Ishikawa (cell line): ENCODE measurements around the gene IMPA2.
A peak's percentile ranks its signal among the peaks of the same experiment; 100 is the strongest.

ENCODE experiments used
- CEBPB ChIP-seq: IDR thresholded peaks from 2 replicates; pipeline ENCODE4 v1.6.1; 2012
- CREB1 ChIP-seq: IDR thresholded peaks from 2 replicates; pipeline ENCODE4 v1.6.1; 2012; ENCODE audit warnings: low read depth
- EGR1 ChIP-seq: IDR thresholded peaks from 2 replicates; pipeline ENCODE4 v1.6.1; 2012
- EP300 ChIP-seq: IDR thresholded peaks from 2 replicates; pipeline ENCODE4 v1.6.1; 2012; ENCODE audit warnings: borderline replicate concordance
- FOXM1 ChIP-seq: IDR thresholded peaks from 2 replicates; pipeline ENCODE4 v1.6.1; 2012; ENCODE audit warnings: low read depth, borderline replicate concordance
- NFIC ChIP-seq: IDR thresholded peaks from 2 replicates; pipeline ENCODE4 v1.6.1; 2012
- RAD21 ChIP-seq: IDR thresholded peaks from 2 replicates; pipeline ENCODE4 v1.6.1; 2012; ENCODE audit warnings: low read depth
- REST ChIP-seq: IDR thresholded peaks from 2 replicates; pipeline ENCODE4 v1.6.1; 2012; ENCODE audit warnings: low read depth, mild to moderate bottlenecking
- TAF1 ChIP-seq: IDR thresholded peaks from 2 replicates; pipeline ENCODE4 v1.6.1; 2012; ENCODE audit warnings: low read depth, mild to moderate bottlenecking
- TCF12 ChIP-seq: IDR thresholded peaks from 2 replicates; pipeline ENCODE4 v1.6.1; 2012; ENCODE audit warnings: low read depth
- TEAD4 ChIP-seq: IDR thresholded peaks from 2 replicates; pipeline ENCODE4 v1.6.1; 2012
- YY1 ChIP-seq: IDR thresholded peaks from 2 replicates; pipeline ENCODE4 v1.6.1; 2012; ENCODE audit warnings: low read depth
- ZBTB7A ChIP-seq: IDR thresholded peaks from 2 replicates; pipeline ENCODE4 v1.6.1; 2012; ENCODE audit warnings: low read depth
- TF ChIP-seq, protein P1 (sequence below): IDR thresholded peaks from 2 replicates; pipeline ENCODE4 v1.6.1; 2012
- TF ChIP-seq, protein P2 (sequence below): IDR thresholded peaks from 2 replicates; pipeline ENCODE4 v1.6.1; 2012

IMPA2 gene

DNA sequence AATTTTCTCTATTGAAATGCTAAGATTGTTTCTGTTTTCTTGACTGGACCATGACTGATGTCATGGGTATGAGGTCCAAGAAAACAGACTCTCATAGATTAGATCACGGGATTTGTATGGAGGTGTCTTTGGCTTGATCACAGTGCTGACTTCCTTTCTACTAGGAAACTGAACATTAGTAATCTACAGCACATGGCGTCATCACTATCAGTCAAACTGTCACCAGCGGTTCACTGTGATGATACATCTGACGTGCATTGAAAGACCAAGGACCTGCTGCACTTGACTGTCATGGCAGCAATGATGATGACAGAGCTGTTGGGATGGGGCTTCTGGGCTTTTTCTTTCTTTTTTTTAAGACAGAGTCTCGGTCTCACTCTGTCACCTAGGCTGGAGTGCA, 28.2 kb upstream of the IMPA2 start:
- no peak for TF ChIP-seq FOXM1
- TF ChIP-seq, protein P1, sequence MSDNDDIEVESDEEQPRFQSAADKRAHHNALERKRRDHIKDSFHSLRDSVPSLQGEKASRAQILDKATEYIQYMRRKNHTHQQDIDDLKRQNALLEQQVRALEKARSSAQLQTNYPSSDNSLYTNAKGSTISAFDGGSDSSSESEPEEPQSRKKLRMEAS: no peak
- TF ChIP-seq RAD21: no peak
- no peak for TF ChIP-seq TEAD4
- TF ChIP-seq ZBTB7A: no peak
- TF ChIP-seq REST: no peak

DNA sequence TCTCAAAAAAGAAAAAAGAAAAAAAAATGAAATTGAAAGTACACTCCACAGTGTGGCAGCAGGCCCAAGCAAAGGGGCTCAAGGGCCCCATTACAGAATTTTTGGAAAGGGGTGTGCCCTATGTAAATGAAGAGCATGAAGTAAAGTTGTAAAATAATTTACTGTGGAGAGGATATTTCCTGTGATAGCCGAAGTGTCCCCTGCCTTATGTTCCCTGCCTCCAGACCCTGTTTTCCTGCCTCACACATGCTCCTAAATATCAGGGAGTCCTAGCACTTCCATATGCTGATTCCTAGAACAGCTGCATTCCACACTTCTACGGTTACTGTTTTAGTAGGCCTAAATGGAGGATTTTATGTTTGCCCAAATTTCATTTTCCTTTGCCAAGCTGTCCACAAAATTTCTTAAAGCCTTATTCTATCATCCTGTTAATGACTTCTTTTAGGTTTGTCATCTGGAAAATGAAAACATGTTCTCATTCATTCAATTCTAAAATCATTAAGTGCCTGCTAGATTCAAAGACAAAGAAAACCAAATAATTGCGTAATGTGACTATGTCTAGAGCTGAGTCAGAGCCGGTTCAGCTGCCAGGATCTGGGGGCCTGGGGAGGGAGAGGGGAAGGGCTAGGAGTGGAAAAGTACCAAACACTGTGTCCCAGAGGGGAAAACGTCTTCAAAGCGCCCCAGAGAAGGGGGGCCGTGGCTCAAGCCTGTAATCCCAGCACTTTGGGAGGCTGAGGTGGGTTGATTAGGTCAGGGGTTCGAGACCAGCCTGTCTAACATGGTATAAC, 25.9 kb upstream of the IMPA2 start:
- TF ChIP-seq YY1 (no peak), NFIC (peak; percentile 87), TCF12 (peak; percentile 68; the same call in 1 of the 2 replicates), CEBPB (peak; percentile 98), EP300 (peak; percentile 70; the same call in 1 of the 2 replicates)

DNA sequence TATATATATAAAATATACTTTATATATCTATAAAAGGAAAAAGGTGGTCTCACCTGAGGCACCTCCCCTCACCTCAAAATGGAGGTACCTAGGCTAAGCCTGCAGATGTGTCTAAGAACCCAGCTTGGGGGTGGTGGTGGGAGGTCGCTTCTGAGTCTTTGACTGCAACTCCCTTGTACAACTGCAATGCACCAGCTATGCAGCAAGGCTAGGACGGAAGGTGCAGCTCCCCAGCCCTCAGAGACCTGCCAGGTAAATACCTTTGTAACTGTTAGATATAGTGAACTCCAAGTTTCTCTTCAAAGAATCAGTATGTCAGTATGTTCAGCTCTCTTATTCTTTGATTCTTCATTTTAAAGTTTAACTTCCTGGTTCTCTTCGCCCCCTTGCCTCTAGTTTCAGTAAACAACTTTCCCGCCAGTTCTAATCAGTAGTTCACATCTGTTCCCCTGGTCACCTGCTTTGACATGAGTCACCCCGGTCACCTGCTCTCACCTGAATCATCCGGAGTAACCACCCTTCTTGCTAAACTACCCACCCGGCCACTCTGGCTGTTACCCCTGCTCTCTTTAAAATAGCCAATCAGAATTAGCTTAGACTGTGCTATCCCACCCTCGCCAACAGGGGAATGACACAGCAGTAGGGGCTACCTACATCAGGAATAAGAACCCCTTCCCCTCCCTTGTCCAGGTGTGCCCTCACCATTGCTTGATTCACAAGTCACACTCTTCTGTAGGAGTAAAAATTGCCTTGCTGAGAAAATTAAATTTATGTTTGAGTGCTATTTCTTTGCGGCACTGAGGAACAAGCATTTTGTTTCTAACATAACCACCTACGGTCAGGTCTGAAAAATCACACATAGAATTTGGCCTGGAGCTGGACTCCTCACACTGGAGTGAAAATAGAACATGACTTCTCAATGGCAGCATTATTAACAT, 24.7 kb upstream of the IMPA2 start:
- TF ChIP-seq NFIC (no peak), REST (no peak), EP300 (no peak), TAF1 (no peak), ZBTB7A (no peak), RAD21 (no peak), TEAD4 (no peak), EGR1 (no peak), YY1 (no peak), FOXM1 (no peak), CREB1 (no peak), TCF12 (no peak), CEBPB (no peak)
- TF ChIP-seq, protein P1: no peak
- TF ChIP-seq, protein P2, sequence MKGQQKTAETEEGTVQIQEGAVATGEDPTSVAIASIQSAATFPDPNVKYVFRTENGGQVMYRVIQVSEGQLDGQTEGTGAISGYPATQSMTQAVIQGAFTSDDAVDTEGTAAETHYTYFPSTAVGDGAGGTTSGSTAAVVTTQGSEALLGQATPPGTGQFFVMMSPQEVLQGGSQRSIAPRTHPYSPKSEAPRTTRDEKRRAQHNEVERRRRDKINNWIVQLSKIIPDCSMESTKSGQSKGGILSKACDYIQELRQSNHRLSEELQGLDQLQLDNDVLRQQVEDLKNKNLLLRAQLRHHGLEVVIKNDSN: no peak

- TF ChIP-seq RAD21 (no peak), EGR1 (no peak), REST (no peak)
Measured at GRCh38 chr18:11957636-11958035, 23.7 kb upstream of the IMPA2 start.
